OCI-LY3 (cell line): ENCODE data around the gene PLCB4.

ENCODE experiments used
- H2AFZ ChIP-seq: fragments of 200-600, 300-600 bp; shearing (Covaris generic); 2 replicates; pipeline ENCODE4 v1.6.0; 2014; ENCODE audit warnings: antibody characterized with exemption, low read depth, low read length
- H3K27ac ChIP-seq: fragments of 200-600, 300-600 bp; sonication (generic); 2 replicates; pipeline ENCODE4 v1.5.1; 2014; ENCODE audit warnings: mild to moderate bottlenecking, low read length, moderate library complexity, mixed read lengths
- H3K27me3 ChIP-seq: fragments of 200-600, 300-600 bp; sonication (generic); 2 replicates; pipeline ENCODE4 v1.6.1; 2014; ENCODE audit warnings: low read depth, low read length, mixed read lengths
- H3K36me3 ChIP-seq: fragments of 200-600, 300-600 bp; sonication (generic); replicated peaks from 2 replicates; pipeline ENCODE3; 2014; ENCODE audit warnings: low read depth, low read length, mixed read lengths
- H3K4me1 ChIP-seq: fragments of 300-600, 200-600 bp; sonication (generic); 2 replicates; pipeline ENCODE4 v1.6.1; 2014; ENCODE audit warnings: low read length, mixed read lengths
- H3K4me2 ChIP-seq: fragments of 200-600, 300-600 bp; sonication (generic); 2 replicates; pipeline ENCODE4 v1.6.1; 2014; ENCODE audit warnings: low read length, mixed read lengths
- H3K4me3 ChIP-seq: fragments of 300-600, 200-600 bp; sonication (generic); 2 replicates; pipeline ENCODE4 v1.5.1; 2014; ENCODE audit warnings: antibody characterized with exemption, mild to moderate bottlenecking, low read length, moderate library complexity
- H3K79me2 ChIP-seq: fragments of 300-600, 200-600 bp; shearing (Covaris generic); 2 replicates; pipeline ENCODE4 v1.6.1; 2014; ENCODE audit warnings: mild to moderate bottlenecking, low read length, mixed read lengths
- H3K9ac ChIP-seq: fragments of 300-600, 200-600 bp; shearing (Covaris generic); 2 replicates; pipeline ENCODE4 v1.6.0; 2014; ENCODE audit warnings: mild to moderate bottlenecking, low read length, moderate library complexity
- H3K9me3 ChIP-seq: fragments of 200-600, 300-600 bp; shearing (Covaris generic); 2 replicates; pipeline ENCODE4 v1.6.1; 2014; ENCODE audit warnings: low read length, mixed read lengths; ENCODE audit not compliant: insufficient read depth
- H4K20me1 ChIP-seq: fragments of 200-600, 300-600 bp; sonication (generic); 2 replicates; pipeline ENCODE4 v1.6.1; 2016; ENCODE audit warnings: low read length, mixed read lengths; ENCODE audit not compliant: insufficient read depth
- CTCF ChIP-seq: fragments of 200-600, 300-600 bp; sonication (generic); IDR thresholded peaks from 2 replicates; pipeline ENCODE4 v1.5.1; 2014; ENCODE audit warnings: antibody characterized with exemption, low read length, low read depth
- EZH2phosphoT487 ChIP-seq: fragments of 200-600 bp; shearing (Covaris generic); IDR thresholded peaks from 2 replicates; pipeline ENCODE4 v1.6.1; 2018; ENCODE audit warnings: antibody characterized with exemption, mixed run types, low read depth

PLCB4 gene

GRCh38 chr20:9218531-9218961, 149.7 kb downstream of the PLCB4 start:
- Histone ChIP-seq H2AFZ (no peak overlapping the region), H3K27ac (no peak overlapping the region), H3K27me3 (no peaks in the 10 kb centered on the region), H3K4me1 (no peaks in the 10 kb centered on the region), H3K79me2 (no peaks in the 10 kb centered on the region), H3K4me3 (no peak overlapping the region), H3K36me3 (no peaks in the 10 kb centered on the region), H3K9ac (no peak overlapping the region), H3K9me3 (no peaks in the 10 kb centered on the region), H4K20me1 (no peaks in the 10 kb centered on the region), H3K4me2 (no peak overlapping the region)
- no peak for TF ChIP-seq CTCF
- no peak for TF ChIP-seq EZH2phosphoT487

GRCh38 chr20:9220874-9221547, 152.1 kb downstream of the PLCB4 start:
- Histone ChIP-seq H3K27ac (no peak overlapping the region), H3K4me3 (no peak overlapping the region), H3K36me3 (no peaks in the 10 kb centered on the region), H3K4me2 (no peak overlapping the region), H3K4me1 (no peaks in the 10 kb centered on the region), H3K9ac (no peak overlapping the region), H3K9me3 (no peaks in the 10 kb centered on the region), H2AFZ (no peak overlapping the region), H3K27me3 (no peaks in the 10 kb centered on the region), H4K20me1 (no peaks in the 10 kb centered on the region), H3K79me2 (no peaks in the 10 kb centered on the region)
- TF ChIP-seq CTCF: no peak
- TF ChIP-seq EZH2phosphoT487: no peak

- Histone ChIP-seq H3K4me2 (no peak overlapping the region), H3K9me3 (no peaks in the 10 kb centered on the region), H2AFZ (no peak overlapping the region), H3K4me1 (no peaks in the 10 kb centered on the region), H3K9ac (no peak overlapping the region), H3K79me2 (no peaks in the 10 kb centered on the region), H3K27me3 (no peaks in the 10 kb centered on the region), H4K20me1 (no peaks in the 10 kb centered on the region), H3K4me3 (no peak overlapping the region), H3K27ac (no peak overlapping the region), H3K36me3 (no peaks in the 10 kb centered on the region)
- TF ChIP-seq CTCF (no peak), EZH2phosphoT487 (no peak)
These were observed 154.4 kb downstream of the PLCB4 start for GRCh38 chr20:9223296-9223695.

- Histone ChIP-seq H3K4me3 (no peak overlapping the region), H3K79me2 (no peaks in the 10 kb centered on the region), H3K9me3 (no peaks in the 10 kb centered on the region), H3K27me3 (no peaks in the 10 kb centered on the region), H4K20me1 (no peaks in the 10 kb centered on the region), H2AFZ (no peak overlapping the region), H3K4me1 (no peaks in the 10 kb centered on the region), H3K4me2 (no peak overlapping the region), H3K9ac (no peak overlapping the region), H3K27ac (no peak overlapping the region), H3K36me3 (no peaks in the 10 kb centered on the region)
- TF ChIP-seq CTCF (no peak), EZH2phosphoT487 (no peak)
These were observed 157.0 kb downstream of the PLCB4 start for GRCh38 chr20:9225879-9226278.
